T-cell (primary cell): ENCODE measurements around the gene ABHD16A. TPM values are rescaled to one million over a fixed set of nuclear protein-coding genes. Genes with fewer than 3 reads are reported as not detected.

Experiments
- ATAC-seq, 4 experiments: fragments of 200-7000 bp in 3 of 4; fragments of 150-1000 bp in 1 of 4; cut with Tn5 transposase; replicated peaks in 1 of 4; 1 replicate in 3 of 4; 2 replicates in 1 of 4; pipeline ENCODE4 v1.10.0; 2021; ENCODE audit warnings: moderate library complexity in 3 of 4, mild to moderate bottlenecking in 2 of 4, moderate number of reproducible peaks in 1 of 4
- CTCF ChIA-PET, 2 donors: fragments of 300-600 bp; sonication (Branson Sonifier 250); formaldehyde crosslinking; loops; one replicate each; lab custom pipeline; 2022; ENCODE audit warnings: antibody characterized with exemption in 2 of 2; lab: Charles Lee
- POLR2A ChIA-PET, 2 donors: fragments of 300-600 bp; sonication (Branson Sonifier 250); formaldehyde crosslinking; loops; one replicate each; lab custom pipeline; 2022; ENCODE audit warnings: antibody characterized with exemption in 2 of 2; lab: Charles Lee
- DNase-seq, 35 experiments: peaks; one replicate each; pipeline versions ENCODE4 v3.0.0 to v3.0.0-alpha.2; 2013 to 2023
- H3K27ac ChIP-seq: one replicate; pipeline ENCODE4 v1.5.1; 2013; ENCODE audit warnings: low read length
- H3K27me3 ChIP-seq, 2 experiments: replicated peaks in 1 of 2; 1 replicate in 1 of 2; 2 replicates in 1 of 2; pipeline versions ENCODE4 v1.6.1 to v1.7.0; 2013; ENCODE audit warnings: low read length in 1 of 2, mixed read lengths in 1 of 2; ENCODE audit not compliant: control insufficient read depth in 2 of 2, insufficient read depth in 2 of 2; ENCODE audit errors: extremely low read depth in 1 of 2
- H3K36me3 ChIP-seq, 2 donors: 1 replicate in 1 of 2; 2 replicates in 1 of 2; pipeline versions ENCODE4 v1.6.1 to v1.7.0; 2013; ENCODE audit warnings: low read length in 1 of 2; ENCODE audit not compliant: control insufficient read depth in 2 of 2, insufficient read depth in 1 of 2; ENCODE audit errors: extremely low read depth in 1 of 2
- H3K4me1 ChIP-seq, 2 experiments: 1 replicate in 1 of 2; 2 replicates in 1 of 2; pipeline versions ENCODE4 v1.6.1 to v1.7.0; 2013; ENCODE audit warnings: low read length in 2 of 2, mixed read lengths in 1 of 2; ENCODE audit not compliant: insufficient read depth in 2 of 2, control insufficient read depth in 1 of 2; ENCODE audit errors: extremely low read depth in 1 of 2
- H3K4me3 ChIP-seq, 2 donors: 1 replicate in 1 of 2; 2 replicates in 1 of 2; pipeline versions ENCODE4 v1.5.1 to v1.7.0; 2013; ENCODE audit warnings: mild to moderate bottlenecking in 2 of 2, low read length in 1 of 2, moderate library complexity in 1 of 2; ENCODE audit not compliant: control insufficient read depth in 1 of 2; ENCODE audit errors: extremely low read depth in 1 of 2
- H3K9me3 ChIP-seq: 2 replicates; pipeline ENCODE4 v1.7.0; 2013
- H3K27ac Mint-ChIP-seq, 2 donors: one replicate each; pipeline ENCODE4 v1.8.0; 2020 to 2021; ENCODE audit warnings: mild to moderate bottlenecking in 2 of 2, mixed read lengths in 2 of 2
- H3K27me3 Mint-ChIP-seq, 2 donors: one replicate each; pipeline ENCODE4 v1.8.0; 2021 to 2022; ENCODE audit warnings: mixed read lengths in 2 of 2
- H3K36me3 Mint-ChIP-seq: one replicate; pipeline ENCODE4 v1.8.0; 2021; ENCODE audit warnings: mixed read lengths
- H3K4me1 Mint-ChIP-seq, 3 donors: one replicate each; pipeline ENCODE4 v1.8.0; 2020 to 2022; ENCODE audit warnings: mixed read lengths in 3 of 3, mild to moderate bottlenecking in 1 of 3
- H3K4me3 Mint-ChIP-seq, 3 donors: one replicate each; pipeline ENCODE4 v1.8.0; 2020 to 2022; ENCODE audit warnings: mild to moderate bottlenecking in 3 of 3, mixed read lengths in 3 of 3, moderate library complexity in 3 of 3
- H3K9me3 Mint-ChIP-seq, 3 donors: one replicate each; pipeline ENCODE4 v1.8.0; 2020 to 2022; ENCODE audit warnings: mixed read lengths in 3 of 3
- WGBS: methylation state at CpG from one replicate; pipeline ENCODE4 v1.1.5; 2013; ENCODE audit warnings: missing lambda C conversion rate; ENCODE audit not compliant: insufficient coverage; 5-methylcytosine and 5-hydroxymethylcytosine counted together
- total RNA-seq, 35 experiments: library from RNA in 6 of 35; stranded (reverse) in 6 of 35; fragments of 120-200 nt in 1 of 35; gene quantifications; one replicate each; pipeline versions ENCODE4 v1.2.1 to v1.2.4 and lab custom pipeline; 2013 to 2026

ABHD16A gene
- total RNA-seq, 5 donors from 2014 or later (not counting 1 experiment from before 2014, with no cell fraction given), result 58.2 to 74.4 (median 61.2) TPM

DNA sequence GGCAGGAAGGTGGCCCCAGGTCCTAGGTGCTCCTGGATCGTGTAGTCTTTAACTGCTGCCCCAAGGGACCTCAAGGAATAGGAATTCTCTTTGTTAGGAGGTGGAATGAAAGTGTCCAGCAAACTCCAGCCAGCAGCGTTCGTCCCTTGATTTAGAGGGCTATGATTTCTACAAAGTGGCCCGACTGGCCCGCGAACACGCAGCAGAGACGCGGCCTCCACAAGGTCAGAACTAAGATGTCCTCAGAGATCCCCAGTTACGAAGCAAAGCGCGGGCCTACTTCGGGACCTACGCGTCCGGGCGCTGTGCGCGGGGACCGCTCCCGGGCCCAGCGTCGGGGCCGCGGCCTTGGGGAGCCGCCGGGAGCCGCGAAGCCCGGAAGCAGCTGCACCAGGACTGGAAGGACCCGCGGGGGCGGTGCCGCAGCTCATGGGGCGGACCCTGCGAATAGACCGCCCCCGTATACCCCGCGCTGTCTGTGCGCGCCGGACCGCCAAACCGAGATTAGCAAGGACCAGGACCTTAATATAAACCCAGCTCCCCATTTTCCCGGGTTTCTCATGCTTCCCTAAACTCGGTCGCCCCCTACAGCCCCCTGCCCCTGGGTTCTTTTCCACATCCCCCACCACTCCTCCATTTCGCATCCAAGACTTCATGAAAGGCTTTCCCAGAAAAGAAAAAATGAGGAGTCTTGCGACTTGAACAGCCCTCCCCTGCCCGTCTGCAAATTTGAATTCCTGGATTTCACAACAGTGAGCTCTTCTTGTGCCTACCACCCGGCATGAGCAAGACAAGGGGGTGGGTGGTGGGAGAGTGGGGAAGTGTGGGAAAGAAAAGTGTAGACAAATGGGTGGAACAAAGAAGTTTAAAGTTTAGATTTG, 42.5 kb downstream of the ABHD16A start, which contains the start of gene C6orf47:
Gene C6orf47, minus strand, starts transcription at position 398 of the 881 bp plus-strand sequence. CDS start 831 bp downstream, outside the sequence.
- Histone ChIP-seq H3K27ac (peak within 1 kb of the TSS; percentile 73), H3K27me3 (no peaks in the 10 kb centered on the region), H3K4me3 (peak within 1 kb of the TSS; percentile 73 to 82), H3K9me3 (no peaks in the 10 kb centered on the region), H3K36me3 (peaks cover 0 to 41% of the 10 kb centered on the region in 2 donors), H3K4me1 (peaks cover 21 to 73% of the 10 kb centered on the region in 2 experiments)
- POLR2A ChIA-PET, result interaction anchor here in 1 of 2 donors (0.5 to 1.0 kb wide), 3 partner anchors 34 to 468 kb away, joined by 3 read pairs; no protein-coding TSS in a partner anchor
- no peaks in the 10 kb centered on the region for H3K27me3 Mint-ChIP-seq
- under 1% methylated on average over 38 of the region's 52 CpGs for WGBS
- peaks cover 73 to 81% (median 74%) of the 10 kb centered on the region in 3 donors for H3K4me1 Mint-ChIP-seq
- CTCF ChIA-PET, result interaction anchor here in 1 of 2 donors (0.7 to 0.8 kb wide), 2 partner anchors 39 to 109 kb away, joined by 3 to 4 read pairs; no protein-coding TSS in a partner anchor
- ATAC-seq, result peak; percentile 65 to 76 (median 74)
- peak within 1 kb of the TSS; percentile 90 to 91 for H3K27ac Mint-ChIP-seq
- H3K4me3 Mint-ChIP-seq, result peak within 1 kb of the TSS; percentile 89 to 92 (median 90)
- DNase-seq, result peak; percentile 32 to 84 (median 58)
- peaks cover 23% of the 10 kb centered on the region for H3K36me3 Mint-ChIP-seq
- H3K9me3 Mint-ChIP-seq, result no peaks in the 10 kb centered on the region

DNA sequence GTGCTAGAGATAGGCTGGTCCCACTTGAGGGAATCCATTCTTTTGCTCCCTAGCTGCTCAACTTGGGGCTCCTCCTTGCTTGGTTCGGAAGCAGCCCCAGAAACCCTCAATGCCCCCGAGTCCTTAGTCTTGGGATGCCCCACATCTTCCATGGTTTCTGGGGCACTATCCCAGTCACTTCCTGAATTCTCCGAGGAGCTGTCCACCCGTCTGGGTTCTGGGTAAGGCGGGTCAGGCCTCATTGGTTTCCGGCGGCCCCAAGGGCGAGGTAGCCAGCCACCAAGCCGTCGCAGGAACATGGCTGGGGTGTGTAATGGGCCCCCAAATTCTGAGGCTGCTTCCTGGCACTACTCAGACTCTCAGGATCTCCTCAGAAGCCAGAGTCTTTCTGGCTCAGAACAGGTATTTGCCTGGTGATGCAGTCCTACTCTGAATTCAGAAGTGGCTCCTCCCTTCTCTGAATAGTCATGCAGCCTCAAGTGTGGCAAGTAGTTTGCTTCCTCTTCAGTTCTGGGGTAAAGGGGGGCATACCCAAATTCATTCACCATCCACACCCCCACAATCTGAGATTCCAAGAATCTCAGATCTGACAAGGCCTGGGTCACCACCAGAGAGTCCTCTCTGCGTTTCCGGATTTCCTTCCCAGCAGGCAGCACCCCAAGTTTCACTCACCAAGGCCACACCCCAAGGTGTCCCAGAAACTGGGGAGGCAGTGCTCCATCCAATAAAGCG, 43.3 kb downstream of the ABHD16A start:
- H3K27me3 Mint-ChIP-seq, result no peaks in the 10 kb centered on the region

DNA sequence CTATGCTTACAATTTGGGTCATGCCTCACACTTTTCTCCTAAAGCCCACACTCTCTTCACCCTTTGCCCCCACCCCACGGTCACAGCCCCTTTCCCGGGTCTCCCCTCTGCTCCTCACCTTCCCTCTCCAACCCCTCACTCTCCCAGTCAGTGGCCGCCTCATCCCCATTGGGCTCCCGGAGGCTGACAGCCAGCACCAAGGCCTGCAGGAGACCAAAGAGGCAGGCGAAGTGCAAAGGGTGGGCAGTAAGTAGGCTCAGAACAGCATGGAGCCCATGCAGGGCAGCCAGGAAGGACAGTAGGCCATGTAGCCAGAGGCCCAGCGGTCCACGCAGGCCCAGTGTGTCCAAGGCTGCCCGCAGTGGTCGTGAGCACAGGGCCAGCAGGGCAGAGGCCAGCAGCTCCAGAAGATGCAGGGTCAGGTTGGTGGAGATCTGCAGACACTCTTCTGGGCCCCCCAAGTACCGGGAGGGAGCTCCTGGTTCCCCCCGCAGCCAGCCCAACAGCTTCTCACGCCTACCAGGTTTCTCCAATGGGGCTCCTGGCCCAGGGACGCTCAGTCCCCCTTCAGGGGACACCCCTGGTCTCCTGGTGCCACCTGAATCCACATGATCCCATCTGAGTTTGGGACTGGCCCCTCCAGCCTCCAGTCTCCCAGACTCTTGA, 44.0 kb downstream of the ABHD16A start:
- no peaks in the 10 kb centered on the region for H3K27me3 ChIP-seq
- Mint-ChIP-seq H3K9me3 (no peaks in the 10 kb centered on the region), H3K27me3 (no peaks in the 10 kb centered on the region), H3K27ac (peak overlapping the region; percentile 90 to 91), H3K4me3 (peak overlapping the region; percentile 89 to 92 (median 90)), H3K36me3 (peaks cover 17% of the 10 kb centered on the region), H3K4me1 (peaks cover 65 to 79% (median 69%) of the 10 kb centered on the region in 3 donors)
- peaks cover 0 to 45% of the 10 kb centered on the region in 2 donors for H3K36me3 ChIP-seq
- WGBS, result 91% methylated on average over 11 of the region's 13 CpGs
- no peak for DNase-seq
- H3K4me1 ChIP-seq, result peaks cover 18 to 66% of the 10 kb centered on the region in 2 experiments
- peak overlapping the region; percentile 73 to 82 for H3K4me3 ChIP-seq
- no peaks in the 10 kb centered on the region for H3K9me3 ChIP-seq
- CTCF ChIA-PET, result interaction anchor here in 1 of 2 donors (0.7 kb wide), 2 partner anchors 13 to 1003 kb away, joined by 3 to 6 read pairs; no protein-coding TSS in a partner anchor
- ATAC-seq, result no peak
- peak overlapping the region; percentile 73 for H3K27ac ChIP-seq
- POLR2A ChIA-PET, result interaction anchor here (0.6 to 0.7 kb wide), 2 partner anchors 126 to 307 kb away, joined by 4 to 6 read pairs; no protein-coding TSS in a partner anchor

More for the DNA sequence above, 43.3 kb downstream of the ABHD16A start:
- no peaks in the 10 kb centered on the region for H3K27me3 ChIP-seq
- peak; percentile 34 to 42 (median 39) for ATAC-seq
- peak overlapping the region; percentile 73 for H3K27ac ChIP-seq
- H3K9me3 ChIP-seq, result no peaks in the 10 kb centered on the region
- peak overlapping the region; percentile 73 to 82 for H3K4me3 ChIP-seq
- 26% methylated on average over 9 of the region's 13 CpGs for WGBS
- peaks cover 21 to 73% of the 10 kb centered on the region in 2 experiments for H3K4me1 ChIP-seq
- H3K9me3 Mint-ChIP-seq, result no peaks in the 10 kb centered on the region
- peak overlapping the region; percentile 89 to 92 (median 90) for H3K4me3 Mint-ChIP-seq
- POLR2A ChIA-PET, result interaction anchor here in 1 of 2 donors (1.0 kb wide), 1 partner anchor 469 kb away, joined by 3 read pairs; no protein-coding TSS in a partner anchor
- CTCF ChIA-PET, result interaction anchor here (0.7 kb wide), 2 partner anchors 86 to 110 kb away, joined by 3 to 4 read pairs; no protein-coding TSS in a partner anchor
- peaks cover 22% of the 10 kb centered on the region for H3K36me3 Mint-ChIP-seq
- DNase-seq, result peak in 5 of 35 experiments; percentile 17 to 53 (median 26)
- H3K36me3 ChIP-seq, result peaks cover 0 to 45% of the 10 kb centered on the region in 2 donors
- peak overlapping the region; percentile 90 to 91 for H3K27ac Mint-ChIP-seq
- peaks cover 72 to 86% (median 76%) of the 10 kb centered on the region in 3 donors for H3K4me1 Mint-ChIP-seq

DNA sequence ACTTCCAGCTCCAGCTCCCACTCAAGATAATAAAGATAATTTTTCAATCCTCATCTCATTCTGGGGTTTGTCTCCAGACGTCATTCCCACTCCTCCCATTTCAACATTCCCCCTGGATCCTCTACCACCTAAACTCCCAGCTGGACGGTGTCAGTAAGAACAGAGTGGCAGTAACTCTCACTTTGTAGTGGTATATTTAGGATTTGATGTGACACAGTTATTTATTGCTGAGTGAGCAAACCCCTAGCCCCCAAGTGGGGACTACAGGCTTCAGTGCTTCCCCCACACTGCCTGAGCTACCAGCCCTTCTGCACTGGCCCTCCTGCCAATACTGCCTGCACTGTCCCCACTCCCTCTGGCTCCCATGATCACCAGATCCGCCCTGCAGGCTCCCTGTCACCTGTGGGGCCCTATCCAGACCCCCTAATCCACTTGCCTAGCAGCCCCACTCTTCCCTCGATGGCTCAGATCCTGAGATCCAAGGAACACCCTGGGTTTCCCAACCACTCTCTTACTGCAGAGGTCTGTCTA, 44.9 kb downstream of the ABHD16A start:
- ATAC-seq (no peak), DNase-seq (no peak)
- Mint-ChIP-seq H3K4me1 (peaks cover 60 to 70% (median 60%) of the 10 kb centered on the region in 3 donors), H3K4me3 (peak overlapping the region; percentile 89 to 92 (median 90)), H3K9me3 (no peaks in the 10 kb centered on the region), H3K27me3 (no peaks in the 10 kb centered on the region), H3K36me3 (peaks cover 11% of the 10 kb centered on the region), H3K27ac (peak overlapping the region; percentile 76 to 91)
- Histone ChIP-seq H3K36me3 (peaks cover 0 to 41% of the 10 kb centered on the region in 2 donors), H3K4me3 (no peak overlapping the region), H3K27ac (no peak overlapping the region), H3K4me1 (peaks cover 16 to 64% of the 10 kb centered on the region in 2 experiments), H3K9me3 (no peaks in the 10 kb centered on the region), H3K27me3 (no peaks in the 10 kb centered on the region)
- ChIA-PET POLR2A (interaction anchor here in 1 of 2 donors (0.7 kb wide), 1 partner anchor 307 kb away, joined by 4 read pairs; no protein-coding TSS in a partner anchor), CTCF (interaction anchor here in 1 of 2 donors (0.6 to 0.7 kb wide), 3 partner anchors 14 to 1002 kb away, joined by 3 to 10 read pairs (median 6); no protein-coding TSS in a partner anchor)
- 85% methylated on average over 2 of the region's 4 CpGs for WGBS

DNA sequence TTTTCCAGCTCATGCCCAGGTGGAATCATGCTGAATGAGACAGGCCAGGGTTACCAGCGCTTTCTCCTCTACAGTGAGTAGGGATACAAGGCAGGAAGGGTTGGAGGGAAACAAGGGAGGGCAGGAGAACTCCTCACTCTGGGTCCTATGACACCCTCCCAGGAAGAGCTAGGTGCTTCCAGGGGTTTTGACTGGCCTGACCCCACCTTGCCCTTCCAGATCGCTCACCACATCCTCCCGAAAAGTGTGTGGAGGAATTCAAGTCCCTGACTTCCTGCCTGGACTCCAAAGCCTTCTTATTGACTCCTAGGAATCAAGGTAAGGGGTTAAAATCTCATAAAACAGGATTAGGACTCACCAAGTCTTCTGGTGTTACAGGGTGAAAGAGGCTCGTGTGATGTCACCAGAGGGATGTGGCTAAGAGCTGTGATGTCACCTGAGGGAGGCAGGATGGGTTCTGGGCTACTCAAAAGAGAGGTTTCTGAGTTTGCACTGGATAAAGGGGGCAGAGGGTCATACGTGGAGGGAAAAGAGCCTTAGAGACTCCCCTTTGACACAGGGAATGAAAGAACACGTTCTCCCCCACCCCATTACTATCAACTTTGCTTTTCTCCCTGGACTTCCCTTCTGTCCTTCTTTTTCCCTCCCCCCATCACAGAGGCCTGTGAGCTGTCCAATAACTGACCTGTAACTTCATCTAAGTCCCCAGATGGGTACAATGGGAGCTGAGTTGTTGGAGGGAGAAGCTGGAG, 45.5 kb downstream of the ABHD16A start:
- POLR2A ChIA-PET, result no interaction called here
- Histone ChIP-seq H3K4me3 (no peak overlapping the region), H3K36me3 (peaks cover 0 to 37% of the 10 kb centered on the region in 2 donors), H3K4me1 (peaks cover 15 to 64% of the 10 kb centered on the region in 2 experiments), H3K9me3 (no peaks in the 10 kb centered on the region), H3K27me3 (no peaks in the 10 kb centered on the region), H3K27ac (peak overlapping the region; percentile 44)
- Mint-ChIP-seq H3K36me3 (peaks cover 10% of the 10 kb centered on the region), H3K27me3 (no peaks in the 10 kb centered on the region), H3K4me1 (peaks cover 57 to 71% (median 60%) of the 10 kb centered on the region in 3 donors), H3K27ac (peak overlapping the region; percentile 76 to 91), H3K4me3 (peak overlapping the region; percentile 89 to 92 (median 90)), H3K9me3 (no peaks in the 10 kb centered on the region)
- CTCF ChIA-PET, result interaction anchor here in 1 of 2 donors (0.6 kb wide), 1 partner anchor 173 kb away, joined by 10 read pairs; no protein-coding TSS in a partner anchor
- ATAC-seq (no peak), DNase-seq (peak in 10 of 35 experiments; percentile 17 to 48 (median 30))
- 78% methylated on average over 1 of the region's 6 CpGs for WGBS
